HCT116 (cell line): ENCODE results near the gene NINJ2. TPM values are rescaled to one million over a fixed set of nuclear protein-coding genes. Genes with fewer than 3 reads are reported as not detected.

Experiments
- ATAC-seq: fragments of 200-7000 bp; cut with Tn5 transposase; 2 replicates; pipeline ENCODE4 v1.9.1; 2020; ENCODE audit warnings: mild to moderate bottlenecking, moderate library complexity
- BruUV-seq: library from RNA; stranded (reverse); fragments of 400-500 nt; replicated peaks from 2 replicates; lab custom pipeline; 2021; lab: Mats Ljungman, UMichigan
- CTCF ChIA-PET: fragments of 300-600 bp; sonication (Branson Sonifier 250); formaldehyde crosslinking; loops from one replicate; lab custom pipeline; 2021; ENCODE audit warnings: antibody characterized with exemption; lab: Charles Lee
- POLR2A ChIA-PET: fragments of 300-600, 350-600 bp; sonication (Branson Sonifier 250); formaldehyde crosslinking; loops from one replicate; lab custom pipeline; 2021; ENCODE audit warnings: antibody characterized with exemption; lab: Charles Lee
- RAD21 ChIA-PET, 2 experiments: fragments of 300-600 bp; sonication (Branson Sonifier 250); formaldehyde crosslinking; loops; one replicate each; lab custom pipeline; 2023; ENCODE audit warnings: low total read pairs in 2 of 2; ENCODE audit not compliant: uncharacterized antibody in 2 of 2, unreplicated experiment in 2 of 2, low non-redundant PET in 1 of 2; lab: Charles Lee
- DNase-seq: peaks from one replicate; pipeline ENCODE4 v3.0.0-alpha.2; 2010; ENCODE audit warnings: low read depth, low spot score
- H2AFZ ChIP-seq: fragments of 200-600 bp; shearing (Covaris generic), sonication (generic); 2 replicates; pipeline ENCODE4 v1.6.1; 2017; ENCODE audit warnings: low read depth, mixed run types, mixed read lengths, antibody characterized with exemption, low read length; ENCODE audit not compliant: poor library complexity, severe bottlenecking
- H3K27ac ChIP-seq: 2 replicates; pipeline ENCODE4 v1.5.1; 2012; ENCODE audit warnings: low read depth, low read length
- H3K27me3 ChIP-seq: fragments of 200-600 bp; sonication (generic); 2 replicates; pipeline ENCODE4 v1.6.1; 2016; ENCODE audit warnings: mixed run types, low read length, mixed read lengths; ENCODE audit not compliant: insufficient read depth
- H3K36me3 ChIP-seq, 2 experiments: fragments of 200-500 bp in 1 of 2; fragments of 200-600 bp in 1 of 2; sonication (Bioruptor generic) in 1 of 2; sonication (generic) in 1 of 2; 2 replicates each; pipeline versions ENCODE4 v1.5.1 to v1.6.1; 2014 to 2016; ENCODE audit warnings: low read length in 2 of 2, inconsistent platforms in 1 of 2, mixed read lengths in 1 of 2, mixed run types in 1 of 2; ENCODE audit not compliant: insufficient read depth in 2 of 2, control insufficient read depth in 1 of 2
- H3K4me1 ChIP-seq, 2 experiments: fragments of 200-600 bp in 1 of 2; sonication (generic) in 1 of 2; 2 replicates each; pipeline versions ENCODE4 v1.5.1 to v1.6.1; 2012 to 2017; ENCODE audit warnings: low read length in 2 of 2, inconsistent platforms in 1 of 2, mild to moderate bottlenecking in 1 of 2, mixed read lengths in 1 of 2, mixed run types in 1 of 2, moderate library complexity in 1 of 2; ENCODE audit not compliant: insufficient read depth in 2 of 2, control insufficient read depth in 1 of 2
- H3K4me2 ChIP-seq: fragments of 200-600 bp; sonication (generic); 2 replicates; pipeline ENCODE4 v1.6.1; 2017; ENCODE audit warnings: mixed run types, low read length, mixed read lengths
- H3K4me3 ChIP-seq, 2 experiments: fragments of 200-600 bp in 1 of 2; sonication (generic) in 1 of 2; replicated peaks in 1 of 2; 2 replicates each; pipeline ENCODE4 v1.5.1; 2011 to 2016; ENCODE audit warnings: low read length in 2 of 2, control low read depth in 1 of 2, low read depth in 1 of 2, mild to moderate bottlenecking in 1 of 2, mixed read lengths in 1 of 2, mixed run types in 1 of 2
- H3K79me2 ChIP-seq: fragments of 200-600 bp; sonication (generic); 2 replicates; pipeline ENCODE4 v1.6.1; 2017; ENCODE audit warnings: mild to moderate bottlenecking, mixed run types, low read length, moderate library complexity, mixed read lengths; ENCODE audit not compliant: insufficient read depth
- H3K9ac ChIP-seq: fragments of 200-600 bp; sonication (generic); 2 replicates; pipeline ENCODE4 v1.6.1; 2016; ENCODE audit warnings: low read length, mixed read lengths
- H3K9me2 ChIP-seq: fragments of 200-600 bp; sonication (generic), shearing (Covaris generic); 2 replicates; pipeline ENCODE4 v1.6.1; 2017; ENCODE audit warnings: mixed run types, mild to moderate bottlenecking, moderate library complexity; ENCODE audit not compliant: insufficient read depth
- H3K9me3 ChIP-seq, 2 experiments: fragments of 200-500 bp in 1 of 2; fragments of 200-600 bp in 1 of 2; sonication (Bioruptor generic) in 1 of 2; sonication (generic) in 1 of 2; 2 replicates each; pipeline ENCODE4 v1.6.1; 2014 to 2017; ENCODE audit warnings: low read length in 2 of 2, mixed read lengths in 2 of 2, inconsistent platforms in 1 of 2, low read depth in 1 of 2, mild to moderate bottlenecking in 1 of 2, mixed run types in 1 of 2, moderate library complexity in 1 of 2; ENCODE audit not compliant: control insufficient read depth in 1 of 2, insufficient read depth in 1 of 2
- H4K20me1 ChIP-seq: fragments of 200-600 bp; sonication (generic), shearing (Covaris generic); 2 replicates; pipeline ENCODE4 v1.6.1; 2017; ENCODE audit warnings: mixed run types, mild to moderate bottlenecking, moderate library complexity; ENCODE audit not compliant: insufficient read depth
- ATF3 ChIP-seq: IDR thresholded peaks from 2 replicates; pipeline ENCODE4 v1.6.1; 2012
- CEBPB ChIP-seq: IDR thresholded peaks from 2 replicates; pipeline ENCODE4 v1.6.1; 2012; ENCODE audit warnings: low read depth
- EGR1 ChIP-seq: IDR thresholded peaks from 2 replicates; pipeline ENCODE4 v1.6.1; 2012; ENCODE audit warnings: low read depth
- ELF1 ChIP-seq: IDR thresholded peaks from 2 replicates; pipeline ENCODE4 v1.6.1; 2012; ENCODE audit warnings: low read depth, borderline replicate concordance
- EZH2 ChIP-seq: fragments of 200-600 bp; sonication (generic); IDR thresholded peaks from 2 replicates; pipeline ENCODE4 v1.6.1; 2017; ENCODE audit warnings: antibody characterized with exemption, mixed run types
- EZH2phosphoT487 ChIP-seq: fragments of 200-600 bp; IDR thresholded peaks from 2 replicates; pipeline ENCODE4 v1.6.1; 2018; ENCODE audit warnings: antibody characterized with exemption, borderline replicate concordance
- FOSL1 ChIP-seq: IDR thresholded peaks from 2 replicates; pipeline ENCODE4 v1.6.1; 2012; ENCODE audit warnings: low read depth
- JUND ChIP-seq: IDR thresholded peaks from 2 replicates; pipeline ENCODE4 v1.6.1; 2012
- MAX ChIP-seq: IDR thresholded peaks from 2 replicates; pipeline ENCODE4 v1.6.1; 2012
- POLR2A ChIP-seq: IDR thresholded peaks from 2 replicates; pipeline ENCODE4 v1.7.0; 2011; ENCODE audit warnings: borderline replicate concordance; ENCODE audit not compliant: insufficient read depth, insufficient read length; ENCODE audit errors: extremely low read depth
- POLR2AphosphoS5 ChIP-seq: IDR thresholded peaks from 2 replicates; pipeline ENCODE4 v1.6.1; 2011; ENCODE audit warnings: mild to moderate bottlenecking, low read depth, low read length, moderate library complexity
- RAD21 ChIP-seq: IDR thresholded peaks from 2 replicates; pipeline ENCODE4 v1.6.1; 2012; ENCODE audit warnings: low read depth, mild to moderate bottlenecking
- SIN3A ChIP-seq: IDR thresholded peaks from 2 replicates; pipeline ENCODE4 v1.6.1; 2012; ENCODE audit warnings: low read depth
- SP1 ChIP-seq: IDR thresholded peaks from 2 replicates; pipeline ENCODE4 v1.6.1; 2012; ENCODE audit warnings: low read depth
- TCF7L2 ChIP-seq: IDR thresholded peaks from 2 replicates; pipeline ENCODE4 v1.7.0; 2011; ENCODE audit warnings: borderline replicate concordance, inconsistent platforms; ENCODE audit not compliant: insufficient read depth, insufficient read length; ENCODE audit errors: extremely low read depth
- YY1 ChIP-seq: IDR thresholded peaks from 2 replicates; pipeline ENCODE4 v1.6.1; 2011; ENCODE audit warnings: low read length, low read depth, moderate library complexity, mild to moderate bottlenecking; ENCODE audit not compliant: insufficient replicate concordance; ENCODE audit errors: extremely low read depth
- ZFX ChIP-seq: fragments of 450-650 bp; IDR thresholded peaks from 2 replicates; pipeline ENCODE4 v1.6.1; 2017
- ZNF274 ChIP-seq: fragments of 200-500 bp; sonication (Bioruptor generic); IDR thresholded peaks from 2 replicates; pipeline ENCODE4 v1.6.1; 2014; ENCODE audit warnings: mild to moderate bottlenecking, low read depth, low read length, inconsistent platforms
- intact Hi-C: fragments of 100-400 bp; cut with micrococcal nuclease; formaldehyde crosslinking; loops from 2 replicates; pipeline ENCODE4 v1.10.0; 2022
- total RNA-seq: library from RNA; stranded (reverse); gene quantifications from one replicate; pipeline ENCODE4 v1.2.1, GENCODE V29; 2021; ENCODE audit not compliant: unreplicated experiment

NINJ2 gene
- total RNA-seq, 1 experiment from 2014 or later: not detected

- Histone ChIP-seq H3K9ac (no peak overlapping the region), H3K4me2 (no peak overlapping the region), H3K79me2 (no peaks in the 10 kb centered on the region), H3K36me3 (no peaks in the 10 kb centered on the region), H4K20me1 (no peaks in the 10 kb centered on the region), H3K27me3 (no peaks in the 10 kb centered on the region), H3K9me2 (no peaks in the 10 kb centered on the region), H3K4me1 (peaks cover 4 to 26% of the 10 kb centered on the region in 2 experiments; a peak in 3 of 4 replicates), H2AFZ (no peak overlapping the region), H3K27ac (no peak overlapping the region), H3K9me3 (no peaks in the 10 kb centered on the region), H3K4me3 (no peak overlapping the region)
- CTCF ChIA-PET: no interaction called here
- RAD21 ChIA-PET: no interaction called here
- ATAC-seq: no peak
- POLR2A ChIA-PET: no interaction called here
- intact Hi-C loops: no loop called here
- no TSS peak for BruUV-seq
- TF ChIP-seq ZFX (no peak), ATF3 (no peak), EZH2 (no peak), YY1 (no peak), POLR2AphosphoS5 (no peak), SIN3A (no peak), TCF7L2 (no peak), EZH2phosphoT487 (no peak), ZNF274 (no peak), CEBPB (no peak), RAD21 (no peak), JUND (no peak), FOSL1 (no peak), MAX (no peak), ELF1 (no peak), EGR1 (no peak), SP1 (no peak), POLR2A (no peak)
- TF ChIP-seq, all 23 proteins: peak for 0
- DNase-seq: no peak
These were observed 23.7 kb downstream of the NINJ2 start for GRCh38 chr12:639566-639965.
